ENCODE results near the gene CSMD2.

- TF ChIP-seq CTCF (conservative IDR thresholded peaks at IDR 0.05 in 1 of 2, IDR thresholded peaks at IDR 0.05 in 1 of 2; ENCODE audit: low read depth in 1 of 2, low read length in 2 of 2) (no peak), EZH2 (IDR thresholded peaks at IDR 0.05; ENCODE audit: low read length, missing control alignments) (no peak)
These were observed 387.7 kb downstream of the CSMD2 start for GRCh38 chr1:33777337-33777736.
